Activated T-helper 1 cell treated with anti-CD3 and anti-CD28 coated beads, Interleukin-12 subunit alpha, Interleukin-12 subunit beta, Interleukin-2, Interleukin-4 antibody, amounts not matched to agents 30 ng/mL and 10 ng/mL and 1 ng/mL, durations not matched to agents 14 hours and 24 hours and 36 hours (primary cell): ENCODE results near the gene SLC44A1. TPM values are rescaled to one million over a fixed set of nuclear protein-coding genes. Genes with fewer than 3 reads are reported as not detected.
A peak's percentile ranks its signal among the peaks of the same experiment; 100 is the strongest.
"Not testable (repeated sequence)": the region's sequence is repeated elsewhere in the genome, so short reads cannot be mapped to it uniquely, and the experiment has no call there.

Source experiments
- DNase-seq: peaks from one replicate; pipeline ENCODE4 v3.0.0; 2021; ENCODE audit warnings: low spot score
- H3K27ac Mint-ChIP-seq: one replicate; pipeline ENCODE4 v1.8.0; 2021; ENCODE audit warnings: mild to moderate bottlenecking, mixed read lengths
- H3K27me3 Mint-ChIP-seq: one replicate; pipeline ENCODE4 v1.8.0; 2022; ENCODE audit warnings: mild to moderate bottlenecking, moderate library complexity, mixed read lengths; ENCODE audit not compliant: insufficient read depth
- H3K36me3 Mint-ChIP-seq: one replicate; pipeline ENCODE4 v1.8.0; 2021; ENCODE audit warnings: low read depth, mixed read lengths
- H3K4me1 Mint-ChIP-seq: one replicate; pipeline ENCODE4 v1.8.0; 2021; ENCODE audit warnings: low read depth, mixed read lengths
- H3K4me3 Mint-ChIP-seq: one replicate; pipeline ENCODE4 v1.8.0; 2021; ENCODE audit warnings: mild to moderate bottlenecking, moderate library complexity, mixed read lengths
- H3K9me3 Mint-ChIP-seq: one replicate; pipeline ENCODE4 v1.8.0; 2021; ENCODE audit warnings: mixed read lengths
- intact Hi-C: fragments of 100-400 bp; cut with micrococcal nuclease; formaldehyde crosslinking; loops from one replicate; pipeline ENCODE4 v1.15.1; 2024
- total RNA-seq: library from RNA; stranded (reverse); gene quantifications from 2 replicates; pipeline ENCODE4 v1.2.3, GENCODE V29; 2022

Gene SLC44A1
- total RNA-seq, 1 donor from 2014 or later = 3.8 TPM

DNA sequence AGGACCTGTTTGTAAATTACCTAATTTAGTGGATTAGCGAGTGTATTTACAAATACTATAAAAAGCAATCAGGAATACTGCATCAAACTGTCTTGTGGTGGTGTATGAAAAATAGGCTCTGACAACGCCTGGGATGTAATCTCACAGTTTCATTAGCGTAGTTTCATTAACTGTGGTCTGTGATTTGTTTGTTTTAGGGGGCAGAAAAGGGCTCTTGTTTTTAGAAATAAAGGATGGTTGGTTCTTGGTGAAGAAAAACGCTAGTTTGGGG, 1.4 kb downstream of the SLC44A1 start:
- H3K4me3 Mint-ChIP-seq = peak overlapping the region; percentile 88
- peaks cover 49% of the 10 kb centered on the region for H3K27me3 Mint-ChIP-seq
- H3K9me3 Mint-ChIP-seq = no peaks in the 10 kb centered on the region
- no peaks in the 10 kb centered on the region for H3K36me3 Mint-ChIP-seq
- H3K4me1 Mint-ChIP-seq = peaks cover 31% of the 10 kb centered on the region
- H3K27ac Mint-ChIP-seq = no peak overlapping the region
- DNase-seq = no peak
- intact Hi-C loops = loop anchor here (2.0 kb wide), 5 partner anchors 13 to 449 kb away; partner anchors contain the start of gene TMEM38B

- Mint-ChIP-seq H3K4me1 (peaks cover 31% of the 10 kb centered on the region), H3K36me3 (no peaks in the 10 kb centered on the region), H3K27ac (no peak overlapping the region), H3K4me3 (no peak overlapping the region), H3K27me3 (peaks cover 40% of the 10 kb centered on the region), H3K9me3 (no peaks in the 10 kb centered on the region)
- intact Hi-C loops = no loop called here
- DNase-seq = no peak
These were observed 2.3 kb downstream of the SLC44A1 start for GRCh38 chr9:105246656-105247173.

GRCh38 chr9:105248691-105249090, 4.2 kb downstream of the SLC44A1 start:
- no peaks in the 10 kb centered on the region for H3K9me3 Mint-ChIP-seq
- no peak for DNase-seq
- intact Hi-C loops = no loop called here
- peaks cover 18% of the 10 kb centered on the region for H3K4me1 Mint-ChIP-seq
- H3K27me3 Mint-ChIP-seq = peaks cover 29% of the 10 kb centered on the region
- no peak overlapping the region for H3K27ac Mint-ChIP-seq
- no peak overlapping the region for H3K4me3 Mint-ChIP-seq
- no peaks in the 10 kb centered on the region for H3K36me3 Mint-ChIP-seq

- H3K36me3 Mint-ChIP-seq = no peaks in the 10 kb centered on the region
- intact Hi-C loops = no loop called here
- no peak overlapping the region for H3K27ac Mint-ChIP-seq
These were observed 6.7 kb downstream of the SLC44A1 start for GRCh38 chr9:105251133-105251532.

DNA sequence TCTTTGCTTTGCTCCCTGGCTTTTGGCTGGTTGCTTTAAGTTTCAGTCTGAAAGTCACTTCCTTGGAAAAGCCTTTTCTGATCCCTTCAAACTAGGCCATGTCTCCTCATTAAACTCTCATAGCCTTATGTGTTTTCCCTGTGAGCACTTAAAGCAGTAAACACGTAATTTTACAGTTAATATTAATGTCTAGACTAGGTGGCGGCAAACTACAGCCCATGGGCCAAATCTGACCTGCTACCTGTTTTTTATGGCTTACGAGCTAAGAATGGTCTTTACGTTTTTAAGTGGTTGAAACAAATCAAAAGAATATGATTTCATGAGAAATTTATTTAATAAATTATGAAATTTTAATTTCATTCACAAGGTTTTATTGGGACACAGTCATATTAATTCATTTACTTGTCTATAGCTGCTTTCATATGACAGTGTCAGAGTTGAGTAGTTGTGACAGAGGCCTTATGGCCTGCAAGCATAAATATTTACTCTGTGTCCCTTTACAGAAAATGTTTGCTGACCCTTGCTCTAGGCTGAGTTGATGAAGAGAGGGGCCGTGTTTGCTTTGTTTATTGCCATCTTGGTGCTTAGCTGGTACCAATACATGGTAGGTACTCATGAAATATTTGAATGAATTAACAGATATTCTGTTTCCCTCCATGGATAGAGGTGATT, 7.4 kb downstream of the SLC44A1 start:
- H3K4me1 Mint-ChIP-seq = no peaks in the 10 kb centered on the region
- H3K9me3 Mint-ChIP-seq = no peaks in the 10 kb centered on the region
- no peak overlapping the region for H3K27ac Mint-ChIP-seq
- no peak overlapping the region for H3K4me3 Mint-ChIP-seq
- DNase-seq = no peak
- peaks cover 15% of the 10 kb centered on the region for H3K27me3 Mint-ChIP-seq
- intact Hi-C loops = no loop called here
- H3K36me3 Mint-ChIP-seq = no peaks in the 10 kb centered on the region

More at GRCh38 chr9:105251133-105251532, 6.7 kb downstream of the SLC44A1 start:
- Mint-ChIP-seq H3K27me3 (peaks cover 22% of the 10 kb centered on the region), H3K4me1 (peaks cover 3% of the 10 kb centered on the region), H3K4me3 (no peak overlapping the region), H3K9me3 (no peaks in the 10 kb centered on the region)
- no peak for DNase-seq

- Mint-ChIP-seq H3K27me3 (peaks cover 11% of the 10 kb centered on the region), H3K4me1 (no peaks in the 10 kb centered on the region), H3K4me3 (no peak overlapping the region), H3K36me3 (no peaks in the 10 kb centered on the region), H3K9me3 (no peaks in the 10 kb centered on the region), H3K27ac (no peak overlapping the region)
- DNase-seq = no peak
- intact Hi-C loops = no loop called here
These were observed 7.9 kb downstream of the SLC44A1 start for GRCh38 chr9:105252405-105252756.

GRCh38 chr9:105254226-105254625, 9.8 kb downstream of the SLC44A1 start:
- H3K27me3 Mint-ChIP-seq = peaks cover 3% of the 10 kb centered on the region
- H3K9me3 Mint-ChIP-seq = no peaks in the 10 kb centered on the region
- H3K4me3 Mint-ChIP-seq = no peak overlapping the region
- no peak overlapping the region for H3K27ac Mint-ChIP-seq
- intact Hi-C loops = no loop called here
- DNase-seq = no peak
- H3K4me1 Mint-ChIP-seq = peaks cover 11% of the 10 kb centered on the region
- H3K36me3 Mint-ChIP-seq = no peaks in the 10 kb centered on the region

DNA sequence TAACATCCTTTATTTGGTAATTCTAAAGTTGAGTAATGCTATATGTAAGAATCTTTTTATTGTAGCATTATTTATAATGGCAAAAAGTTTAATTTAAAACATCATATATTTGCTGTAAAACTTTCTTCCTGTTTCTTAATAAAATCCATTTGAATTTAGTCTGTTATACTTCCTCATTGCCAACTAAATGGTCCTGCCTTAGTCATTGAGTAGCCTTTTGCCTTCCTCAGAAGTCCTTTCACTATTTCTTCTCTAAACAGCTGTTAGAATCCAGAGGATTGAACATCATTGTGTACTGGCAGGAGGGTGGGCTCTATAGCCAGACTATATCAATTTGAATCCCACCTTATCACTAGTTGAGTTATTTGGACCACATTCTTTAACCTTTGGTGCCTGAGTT, 11.0 kb downstream of the SLC44A1 start:
- intact Hi-C loops = no loop called here
- H3K9me3 Mint-ChIP-seq = no peaks in the 10 kb centered on the region
- H3K27ac Mint-ChIP-seq = no peak overlapping the region
- H3K4me1 Mint-ChIP-seq = peaks cover 21% of the 10 kb centered on the region
- H3K4me3 Mint-ChIP-seq = no peak overlapping the region
- H3K36me3 Mint-ChIP-seq = no peaks in the 10 kb centered on the region
- no peak for DNase-seq
- peaks cover 3% of the 10 kb centered on the region for H3K27me3 Mint-ChIP-seq

DNA sequence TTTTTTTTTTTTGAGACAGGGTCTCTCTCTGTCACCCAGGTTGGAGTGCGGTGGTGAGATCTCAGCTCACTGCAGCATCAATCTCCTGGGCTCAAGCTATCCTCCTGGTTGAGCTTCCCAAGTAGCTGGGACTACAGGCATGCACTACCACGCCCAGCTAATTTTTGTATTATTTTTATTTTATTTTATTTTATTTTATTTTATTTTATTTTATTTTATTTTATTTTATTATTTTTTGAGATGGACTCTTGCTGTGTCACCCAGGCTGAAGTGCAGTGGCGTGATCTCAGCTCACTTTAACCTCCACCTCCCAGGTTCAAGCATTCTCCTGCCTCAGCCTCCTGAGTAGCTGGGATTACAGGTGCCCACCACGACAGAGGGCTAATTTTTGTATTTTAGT, 12.1 kb downstream of the SLC44A1 start:
- H3K27ac Mint-ChIP-seq, H3K36me3 Mint-ChIP-seq, DNase-seq, intact Hi-C loops, H3K9me3 Mint-ChIP-seq, H3K4me3 Mint-ChIP-seq, H3K27me3 Mint-ChIP-seq: not testable (repeated sequence)
- H3K4me1 Mint-ChIP-seq = peaks cover 24% of the 10 kb centered on the region

- no peak overlapping the region for H3K27ac Mint-ChIP-seq
- no peak for DNase-seq
- H3K4me1 Mint-ChIP-seq = peaks cover 24% of the 10 kb centered on the region
- no peaks in the 10 kb centered on the region for H3K9me3 Mint-ChIP-seq
- intact Hi-C loops = loop anchor here (2.0 kb wide), 2 partner anchors 13 to 83 kb away; partner anchors contain the start of gene SLC44A1
- peaks cover 3% of the 10 kb centered on the region for H3K27me3 Mint-ChIP-seq
- no peaks in the 10 kb centered on the region for H3K36me3 Mint-ChIP-seq
- no peak overlapping the region for H3K4me3 Mint-ChIP-seq
These were observed 13.4 kb downstream of the SLC44A1 start for GRCh38 chr9:105257809-105258208.

GRCh38 chr9:105258225-105258737, 13.8 kb downstream of the SLC44A1 start:
- H3K4me1 Mint-ChIP-seq = peaks cover 24% of the 10 kb centered on the region
- H3K9me3 Mint-ChIP-seq = no peaks in the 10 kb centered on the region
- H3K27ac Mint-ChIP-seq = no peak overlapping the region
- no peak for DNase-seq
- H3K27me3 Mint-ChIP-seq = peaks cover 3% of the 10 kb centered on the region
- H3K36me3 Mint-ChIP-seq = no peaks in the 10 kb centered on the region
- no peak overlapping the region for H3K4me3 Mint-ChIP-seq
- intact Hi-C loops = loop anchor here (2.0 kb wide), 2 partner anchors 13 to 83 kb away; partner anchors contain the start of gene SLC44A1

DNA sequence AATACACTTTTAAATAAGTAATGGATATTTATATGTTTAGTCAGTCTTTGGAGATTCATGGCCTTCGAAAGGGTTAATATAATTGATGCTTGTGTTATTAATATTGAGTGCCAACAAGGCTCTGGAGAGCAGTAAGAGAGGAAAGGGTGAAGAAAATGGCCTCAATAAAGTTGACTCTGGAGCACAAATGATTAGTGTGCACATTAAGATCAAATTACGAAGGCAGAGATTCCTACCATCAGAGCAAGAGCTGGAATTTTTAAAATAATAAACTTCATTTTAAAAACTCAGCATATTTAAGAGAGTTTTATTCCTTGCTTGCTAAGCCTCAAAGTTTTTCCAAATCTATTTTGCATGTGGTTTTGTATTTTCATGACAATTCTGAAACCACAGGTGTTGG, 14.8 kb downstream of the SLC44A1 start:
- peaks cover 3% of the 10 kb centered on the region for H3K9me3 Mint-ChIP-seq
- intact Hi-C loops = loop anchor here (2.0 kb wide), 2 partner anchors 14 to 82 kb away; partner anchors contain the start of gene SLC44A1
- no peak for DNase-seq
- no peak overlapping the region for H3K4me3 Mint-ChIP-seq
- H3K27ac Mint-ChIP-seq = no peak overlapping the region
- H3K27me3 Mint-ChIP-seq = no peaks in the 10 kb centered on the region
- peaks cover 30% of the 10 kb centered on the region for H3K4me1 Mint-ChIP-seq
- H3K36me3 Mint-ChIP-seq = peaks cover 1% of the 10 kb centered on the region

- Mint-ChIP-seq H3K27ac (no peak overlapping the region), H3K9me3 (peaks cover 3% of the 10 kb centered on the region), H3K27me3 (no peaks in the 10 kb centered on the region), H3K4me1 (peaks cover 35% of the 10 kb centered on the region), H3K36me3 (peaks cover 1% of the 10 kb centered on the region), H3K4me3 (no peak overlapping the region)
- DNase-seq = no peak
- intact Hi-C loops = loop anchor here (2.0 kb wide), 2 partner anchors 15 to 81 kb away; partner anchors contain the start of gene SLC44A1
These were observed 15.5 kb downstream of the SLC44A1 start for GRCh38 chr9:105259731-105260612.
